Ramos (cell line): Measurements from ENCODE around the gene BAZ1A.
"Not testable (repeated sequence)": the region's sequence is repeated elsewhere in the genome, so short reads cannot be mapped to it uniquely, and the experiment has no call there.

Experiments used
- in situ Hi-C: fragments of 300-500 bp; cut with MboI; formaldehyde crosslinking; loops from one replicate; pipeline ENCODE4 v1.14.3; 2022; ENCODE audit warnings: low sequenced_read_pairs; ENCODE audit not compliant: unreplicated experiment

BAZ1A gene

GRCh38 chr14:34792598-34792997, 82.6 kb downstream of the BAZ1A start:
- in situ Hi-C loops: no loop called here

GRCh38 chr14:34785223-34786006, 89.7 kb downstream of the BAZ1A start:
- in situ Hi-C loops: no loop called here

- in situ Hi-C loops: no loop called here
Observed at GRCh38 chr14:34782031-34782430, 93.1 kb downstream of the BAZ1A start.

- in situ Hi-C loops: no loop called here
Observed at GRCh38 chr14:34781242-34781641, 93.9 kb downstream of the BAZ1A start.

GRCh38 chr14:34780646-34781045, 94.5 kb downstream of the BAZ1A start:
- in situ Hi-C loops: no loop called here

GRCh38 chr14:34778744-34779143, 96.4 kb downstream of the BAZ1A start:
- in situ Hi-C loops: no loop called here

- in situ Hi-C loops: no loop called here
Observed at GRCh38 chr14:34776611-34777010, 98.5 kb downstream of the BAZ1A start.

- in situ Hi-C loops: no loop called here
Observed at GRCh38 chr14:34775922-34776321, 99.2 kb downstream of the BAZ1A start.

- in situ Hi-C loops: no loop called here
Observed at GRCh38 chr14:34775342-34775741, 99.8 kb downstream of the BAZ1A start.

- in situ Hi-C loops: no loop called here
Observed at GRCh38 chr14:34770901-34771300, 104.3 kb downstream of the BAZ1A start.

- in situ Hi-C loops: no loop called here
Observed at GRCh38 chr14:34766606-34767005, 108.6 kb downstream of the BAZ1A start.

GRCh38 chr14:34766060-34766459, 109.1 kb downstream of the BAZ1A start:
- in situ Hi-C loops: no loop called here

- in situ Hi-C loops: no loop called here
Observed at GRCh38 chr14:34755215-34755614, 119.9 kb downstream of the BAZ1A start.

GRCh38 chr14:34754687-34755086, 120.5 kb downstream of the BAZ1A start:
- in situ Hi-C loops: no loop called here

GRCh38 chr14:34750670-34751069, 124.5 kb downstream of the BAZ1A start:
- in situ Hi-C loops: no loop called here

- in situ Hi-C loops: no loop called here
Observed at GRCh38 chr14:34750233-34750632, 124.9 kb downstream of the BAZ1A start.

- in situ Hi-C loops: no loop called here
Observed at GRCh38 chr14:34749408-34749807, 125.8 kb downstream of the BAZ1A start.

GRCh38 chr14:34742270-34743115, 132.7 kb downstream of the BAZ1A start:
- in situ Hi-C loops: no loop called here

GRCh38 chr14:34741840-34742239, 133.3 kb downstream of the BAZ1A start:
- in situ Hi-C loops: no loop called here

- in situ Hi-C loops: not testable (repeated sequence)
Observed at GRCh38 chr14:34740139-34740538, 135.0 kb downstream of the BAZ1A start.

- in situ Hi-C loops: not testable (repeated sequence)
Observed at GRCh38 chr14:34737079-34737478, 138.1 kb downstream of the BAZ1A start.
